Measurements from ENCODE around the gene DIPK1A.

DIPK1A gene

GRCh38 chr1:92921031-92922023 lies 39.9 kb downstream of the DIPK1A start:
- H4K12ac ChIP-seq (ENCODE audit: low read depth, low read length), result no peak overlapping the region
- H2AFZ ChIP-seq (ENCODE audit: insufficient read depth, low read length, poor library complexity), result no peak overlapping the region
- H3K4me1 ChIP-seq (ENCODE audit: control insufficient read depth in 1 of 2, insufficient read depth in 2 of 2, low read length in 2 of 2), result peaks cover 0 to 4% of the 10 kb centered on the region in 2 experiments
- H3K27ac ChIP-seq (ENCODE audit: low read depth, low read length), result no peak overlapping the region
- no peak overlapping the region for H3K23ac ChIP-seq (ENCODE audit: low read length)
- no peaks in the 10 kb centered on the region for H3K79me2 ChIP-seq (ENCODE audit: control insufficient read depth, insufficient read depth, low read length, poor library complexity)
- H3K79me1 ChIP-seq (ENCODE audit: low read length), result peaks cover 2% of the 10 kb centered on the region
- no CpG with 5 or more reads among the region's 8 CpGs for WGBS (ENCODE audit: extremely low coverage, insufficient coverage, insufficient read length)
- no peak overlapping the region for H3K18ac ChIP-seq (ENCODE audit: low read length)
- H2AK5ac ChIP-seq (ENCODE audit: low read length), result no peak overlapping the region
- no peak overlapping the region for H4K8ac ChIP-seq (ENCODE audit: low read depth, low read length)
- no peaks in the 10 kb centered on the region for H3K36me3 ChIP-seq (ENCODE audit: control insufficient read depth in 1 of 2, insufficient read depth in 2 of 2, low read length in 2 of 2)
- H3K4me2 ChIP-seq (ENCODE audit: low read length), result no peak overlapping the region
- no peaks in the 10 kb centered on the region for H3K27me3 ChIP-seq (ENCODE audit: insufficient read depth, low read length)
- H2BK12ac ChIP-seq (ENCODE audit: low read length), result peak overlapping the region; percentile 12
- no peak overlapping the region for H4K91ac ChIP-seq (ENCODE audit: low read depth, low read length)
- no peak overlapping the region for H3K14ac ChIP-seq (ENCODE audit: low read length)
- H3K4ac ChIP-seq (ENCODE audit: low read depth, low read length), result no peak overlapping the region
- H3K9me3 ChIP-seq (ENCODE audit: insufficient read depth, low read depth, low read length), result no peaks in the 10 kb centered on the region
- DNase-seq, result no peak
- no peak overlapping the region for H3K4me3 ChIP-seq (ENCODE audit: low read depth, low read length)
- H2BK120ac ChIP-seq (ENCODE audit: insufficient read depth, low read length, poor library complexity), result no peak overlapping the region
- H3K9ac ChIP-seq (ENCODE audit: low read length), result no peak overlapping the region
- no peak overlapping the region for H2BK5ac ChIP-seq (ENCODE audit: low read depth, low read length, poor library complexity)

GRCh38 chr1:92916899-92917298 lies 44.4 kb downstream of the DIPK1A start:
- Histone ChIP-seq H2BK5ac (ENCODE audit: low read depth, low read length, poor library complexity) (no peak overlapping the region), H2AFZ (ENCODE audit: insufficient read depth, low read length, poor library complexity) (no peak overlapping the region), H2BK120ac (ENCODE audit: insufficient read depth, low read length, poor library complexity) (no peak overlapping the region), H3K79me1 (ENCODE audit: low read length) (no peaks in the 10 kb centered on the region), H3K27ac (ENCODE audit: low read depth, low read length) (no peak overlapping the region), H3K9ac (ENCODE audit: low read length) (no peak overlapping the region), H3K36me3 (ENCODE audit: control insufficient read depth in 1 of 2, insufficient read depth in 2 of 2, low read length in 2 of 2) (no peaks in the 10 kb centered on the region), H3K4me2 (ENCODE audit: low read length) (no peak overlapping the region), H3K27me3 (ENCODE audit: insufficient read depth, low read length) (no peaks in the 10 kb centered on the region), H3K14ac (ENCODE audit: low read length) (no peak overlapping the region), H4K12ac (ENCODE audit: low read depth, low read length) (no peak overlapping the region), H4K8ac (ENCODE audit: low read depth, low read length) (no peak overlapping the region), H3K23ac (ENCODE audit: low read length) (no peak overlapping the region), H3K4me1 (ENCODE audit: control insufficient read depth in 1 of 2, insufficient read depth in 2 of 2, low read length in 2 of 2) (no peaks in the 10 kb centered on the region), H3K9me3 (ENCODE audit: insufficient read depth, low read depth, low read length) (no peaks in the 10 kb centered on the region), H3K4me3 (ENCODE audit: low read depth, low read length) (no peak overlapping the region), H3K79me2 (ENCODE audit: control insufficient read depth, insufficient read depth, low read length, poor library complexity) (no peaks in the 10 kb centered on the region), H2AK5ac (ENCODE audit: low read length) (no peak overlapping the region), H3K4ac (ENCODE audit: low read depth, low read length) (no peak overlapping the region), H3K18ac (ENCODE audit: low read length) (no peak overlapping the region), H4K91ac (ENCODE audit: low read depth, low read length) (no peak overlapping the region), H2BK12ac (ENCODE audit: low read length) (no peak overlapping the region)
- peak in 1 of 2 donors; percentile 42 for DNase-seq

GRCh38 chr1:92915547-92915946 lies 45.7 kb downstream of the DIPK1A start:
- Histone ChIP-seq H3K79me1 (ENCODE audit: low read length) (no peaks in the 10 kb centered on the region), H3K4me3 (ENCODE audit: low read depth, low read length) (no peak overlapping the region), H4K12ac (ENCODE audit: low read depth, low read length) (no peak overlapping the region), H3K27me3 (ENCODE audit: insufficient read depth, low read length) (no peaks in the 10 kb centered on the region), H2AK5ac (ENCODE audit: low read length) (no peak overlapping the region), H3K36me3 (ENCODE audit: control insufficient read depth in 1 of 2, insufficient read depth in 2 of 2, low read length in 2 of 2) (no peaks in the 10 kb centered on the region), H2BK5ac (ENCODE audit: low read depth, low read length, poor library complexity) (no peak overlapping the region), H3K9me3 (ENCODE audit: insufficient read depth, low read depth, low read length) (no peaks in the 10 kb centered on the region), H3K14ac (ENCODE audit: low read length) (no peak overlapping the region), H3K4me2 (ENCODE audit: low read length) (no peak overlapping the region), H3K4me1 (ENCODE audit: control insufficient read depth in 1 of 2, insufficient read depth in 2 of 2, low read length in 2 of 2) (no peaks in the 10 kb centered on the region), H4K91ac (ENCODE audit: low read depth, low read length) (no peak overlapping the region), H3K79me2 (ENCODE audit: control insufficient read depth, insufficient read depth, low read length, poor library complexity) (no peaks in the 10 kb centered on the region), H2BK120ac (ENCODE audit: insufficient read depth, low read length, poor library complexity) (no peak overlapping the region), H3K27ac (ENCODE audit: low read depth, low read length) (no peak overlapping the region), H3K23ac (ENCODE audit: low read length) (no peak overlapping the region), H3K4ac (ENCODE audit: low read depth, low read length) (no peak overlapping the region), H3K9ac (ENCODE audit: low read length) (no peak overlapping the region), H2AFZ (ENCODE audit: insufficient read depth, low read length, poor library complexity) (no peak overlapping the region), H4K8ac (ENCODE audit: low read depth, low read length) (no peak overlapping the region), H2BK12ac (ENCODE audit: low read length) (no peak overlapping the region), H3K18ac (ENCODE audit: low read length) (no peak overlapping the region)
- no CpG with 5 or more reads among the region's 1 CpG for WGBS (ENCODE audit: extremely low coverage, insufficient coverage, insufficient read length)
- no peak for DNase-seq

- H3K9ac ChIP-seq (ENCODE audit: low read length), result no peak overlapping the region
- H3K27ac ChIP-seq (ENCODE audit: low read depth, low read length), result no peak overlapping the region
- H3K27me3 ChIP-seq (ENCODE audit: insufficient read depth, low read length), result no peaks in the 10 kb centered on the region
- no peak overlapping the region for H3K4me2 ChIP-seq (ENCODE audit: low read length)
- H4K12ac ChIP-seq (ENCODE audit: low read depth, low read length), result no peak overlapping the region
- no peak overlapping the region for H2BK120ac ChIP-seq (ENCODE audit: insufficient read depth, low read length, poor library complexity)
- no peak overlapping the region for H3K4ac ChIP-seq (ENCODE audit: low read depth, low read length)
- no peaks in the 10 kb centered on the region for H3K9me3 ChIP-seq (ENCODE audit: insufficient read depth, low read depth, low read length)
- no peaks in the 10 kb centered on the region for H3K36me3 ChIP-seq (ENCODE audit: control insufficient read depth in 1 of 2, insufficient read depth in 2 of 2, low read length in 2 of 2)
- WGBS (ENCODE audit: extremely low coverage, insufficient coverage, insufficient read length), result no CpG with 5 or more reads among the region's 3 CpGs
- no peaks in the 10 kb centered on the region for H3K79me2 ChIP-seq (ENCODE audit: control insufficient read depth, insufficient read depth, low read length, poor library complexity)
- H2BK12ac ChIP-seq (ENCODE audit: low read length), result no peak overlapping the region
- H4K91ac ChIP-seq (ENCODE audit: low read depth, low read length), result no peak overlapping the region
- DNase-seq, result no peak
- no peak overlapping the region for H2AK5ac ChIP-seq (ENCODE audit: low read length)
- no peak overlapping the region for H3K23ac ChIP-seq (ENCODE audit: low read length)
- H2BK5ac ChIP-seq (ENCODE audit: low read depth, low read length, poor library complexity), result no peak overlapping the region
- peaks cover 0 to 4% of the 10 kb centered on the region in 2 experiments for H3K4me1 ChIP-seq (ENCODE audit: control insufficient read depth in 1 of 2, insufficient read depth in 2 of 2, low read length in 2 of 2)
- no peak overlapping the region for H3K4me3 ChIP-seq (ENCODE audit: low read depth, low read length)
- no peak overlapping the region for H3K14ac ChIP-seq (ENCODE audit: low read length)
- no peak overlapping the region for H2AFZ ChIP-seq (ENCODE audit: insufficient read depth, low read length, poor library complexity)
- no peak overlapping the region for H4K8ac ChIP-seq (ENCODE audit: low read depth, low read length)
- H3K79me1 ChIP-seq (ENCODE audit: low read length), result no peaks in the 10 kb centered on the region
- H3K18ac ChIP-seq (ENCODE audit: low read length), result no peak overlapping the region
Observed at GRCh38 chr1:92913093-92913819, 48.0 kb downstream of the DIPK1A start.
